Coronary artery (tissue), 2 donors: Measurements from ENCODE around the gene ITGAX.

ENCODE experiments used
- DNase-seq: peaks from one replicate; pipeline ENCODE4 v3.0.0-alpha.2; 2017; ENCODE audit warnings: low spot score
- H3K27ac ChIP-seq, 2 donors: fragments of 200-600 bp; sonication (generic); one replicate each; pipeline ENCODE4 v1.5.1; 2016 to 2019
- H3K4me3 ChIP-seq: fragments of 200-600 bp; sonication (generic); 2 replicates; pipeline ENCODE4 v1.5.1; 2016; ENCODE audit warnings: mild to moderate bottlenecking, moderate library complexity
- TF ChIP-seq, protein P1 (sequence below): fragments of 200-600 bp; sonication (generic); IDR thresholded peaks from one replicate; pipeline ENCODE4 v1.5.1; 2019; ENCODE audit warnings: antibody characterized with exemption

ITGAX gene

DNA sequence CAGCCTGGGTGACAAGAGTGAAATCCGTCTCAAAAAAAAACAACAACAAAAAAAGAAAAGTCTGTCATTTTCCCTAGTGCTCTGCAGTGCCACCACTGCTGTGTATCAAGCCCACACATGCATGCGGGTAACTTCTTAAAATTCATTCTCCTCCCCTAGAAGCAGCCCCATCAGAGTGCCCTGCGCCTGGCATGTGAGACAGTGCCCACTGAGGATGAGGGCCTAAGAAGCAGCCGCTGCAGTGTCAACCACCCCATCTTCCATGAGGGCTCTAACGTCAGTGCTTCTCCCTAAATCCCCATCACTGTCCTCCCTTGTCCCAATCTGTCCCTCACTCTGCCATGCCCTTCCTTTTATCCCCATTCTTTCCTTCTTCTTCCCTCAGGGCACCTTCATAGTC is 62.9 kb downstream of the ITGAX start:
- TF ChIP-seq, protein P1, sequence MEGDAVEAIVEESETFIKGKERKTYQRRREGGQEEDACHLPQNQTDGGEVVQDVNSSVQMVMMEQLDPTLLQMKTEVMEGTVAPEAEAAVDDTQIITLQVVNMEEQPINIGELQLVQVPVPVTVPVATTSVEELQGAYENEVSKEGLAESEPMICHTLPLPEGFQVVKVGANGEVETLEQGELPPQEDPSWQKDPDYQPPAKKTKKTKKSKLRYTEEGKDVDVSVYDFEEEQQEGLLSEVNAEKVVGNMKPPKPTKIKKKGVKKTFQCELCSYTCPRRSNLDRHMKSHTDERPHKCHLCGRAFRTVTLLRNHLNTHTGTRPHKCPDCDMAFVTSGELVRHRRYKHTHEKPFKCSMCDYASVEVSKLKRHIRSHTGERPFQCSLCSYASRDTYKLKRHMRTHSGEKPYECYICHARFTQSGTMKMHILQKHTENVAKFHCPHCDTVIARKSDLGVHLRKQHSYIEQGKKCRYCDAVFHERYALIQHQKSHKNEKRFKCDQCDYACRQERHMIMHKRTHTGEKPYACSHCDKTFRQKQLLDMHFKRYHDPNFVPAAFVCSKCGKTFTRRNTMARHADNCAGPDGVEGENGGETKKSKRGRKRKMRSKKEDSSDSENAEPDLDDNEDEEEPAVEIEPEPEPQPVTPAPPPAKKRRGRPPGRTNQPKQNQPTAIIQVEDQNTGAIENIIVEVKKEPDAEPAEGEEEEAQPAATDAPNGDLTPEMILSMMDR, result no peak
- Histone ChIP-seq H3K27ac (no peak overlapping the region), H3K4me3 (no peak overlapping the region)
- DNase-seq, result no peak

DNA sequence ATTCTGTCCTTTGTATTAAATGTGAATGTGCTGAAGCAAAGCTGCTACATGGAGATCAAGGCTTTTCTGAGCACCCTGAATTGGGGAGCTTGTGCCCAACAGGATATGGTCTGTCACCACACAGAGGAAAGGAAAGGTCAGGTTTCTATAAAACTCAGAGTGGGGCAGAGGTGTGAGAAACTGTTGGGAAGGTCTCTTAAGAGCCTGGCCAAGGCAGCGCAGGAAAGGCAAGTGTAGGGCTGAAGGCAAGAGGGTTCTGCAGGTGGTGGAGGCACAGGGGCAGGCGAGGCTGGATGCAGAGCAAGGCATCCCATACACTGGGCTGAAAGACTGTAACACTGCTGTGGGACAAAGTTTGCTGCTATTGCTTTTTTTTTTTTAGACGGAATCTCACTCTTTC is 65.1 kb downstream of the ITGAX start:
- Histone ChIP-seq H3K27ac (no peak overlapping the region), H3K4me3 (no peak overlapping the region)
- DNase-seq, result no peak
- TF ChIP-seq, protein P1, result no peak

- no peak overlapping the region for H3K4me3 ChIP-seq
- no peak for DNase-seq
- no peak overlapping the region for H3K27ac ChIP-seq
- TF ChIP-seq, protein P1, result no peak
Measured at GRCh38 chr16:31421587-31421986, 66.6 kb downstream of the ITGAX start.

DNA sequence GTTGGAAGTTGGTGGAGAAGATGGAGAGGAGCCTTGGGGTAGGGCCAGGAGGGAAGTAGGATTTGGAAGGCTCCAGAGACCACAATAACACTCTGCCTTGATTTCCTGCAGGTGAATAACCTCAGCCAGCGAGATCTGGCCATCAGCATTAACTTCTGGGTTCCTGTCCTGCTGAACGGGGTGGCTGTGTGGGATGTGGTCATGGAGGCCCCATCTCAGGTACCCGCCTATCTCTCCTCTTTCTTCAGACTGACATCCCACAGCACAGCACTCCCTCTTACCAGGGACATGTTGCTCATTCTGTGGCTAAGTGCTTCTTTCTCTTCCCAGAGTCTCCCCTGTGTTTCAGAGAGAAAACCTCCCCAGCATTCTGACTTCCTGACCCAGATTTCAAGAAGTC is 68.3 kb downstream of the ITGAX start:
- Histone ChIP-seq H3K4me3 (no peak overlapping the region), H3K27ac (no peak overlapping the region)
- TF ChIP-seq, protein P1, result no peak
- no peak for DNase-seq

DNA sequence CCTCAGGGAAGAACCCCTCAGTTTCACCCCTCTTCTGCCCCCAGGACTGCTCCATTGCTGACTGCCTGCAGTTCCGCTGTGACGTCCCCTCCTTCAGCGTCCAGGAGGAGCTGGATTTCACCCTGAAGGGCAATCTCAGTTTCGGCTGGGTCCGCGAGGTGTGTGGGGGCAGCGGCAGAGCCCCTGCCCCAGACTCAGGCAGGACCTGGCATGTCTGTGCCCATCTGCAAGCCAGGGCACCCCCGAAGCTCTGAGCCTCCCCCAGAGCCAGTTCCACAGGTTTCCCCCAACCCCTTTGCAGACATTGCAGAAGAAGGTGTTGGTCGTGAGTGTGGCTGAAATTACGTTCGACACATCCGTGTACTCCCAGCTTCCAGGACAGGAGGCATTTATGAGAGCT is 68.8 kb downstream of the ITGAX start:
- DNase-seq, result no peak
- TF ChIP-seq, protein P1, result no peak
- Histone ChIP-seq H3K4me3 (no peak overlapping the region), H3K27ac (no peak overlapping the region)

DNA sequence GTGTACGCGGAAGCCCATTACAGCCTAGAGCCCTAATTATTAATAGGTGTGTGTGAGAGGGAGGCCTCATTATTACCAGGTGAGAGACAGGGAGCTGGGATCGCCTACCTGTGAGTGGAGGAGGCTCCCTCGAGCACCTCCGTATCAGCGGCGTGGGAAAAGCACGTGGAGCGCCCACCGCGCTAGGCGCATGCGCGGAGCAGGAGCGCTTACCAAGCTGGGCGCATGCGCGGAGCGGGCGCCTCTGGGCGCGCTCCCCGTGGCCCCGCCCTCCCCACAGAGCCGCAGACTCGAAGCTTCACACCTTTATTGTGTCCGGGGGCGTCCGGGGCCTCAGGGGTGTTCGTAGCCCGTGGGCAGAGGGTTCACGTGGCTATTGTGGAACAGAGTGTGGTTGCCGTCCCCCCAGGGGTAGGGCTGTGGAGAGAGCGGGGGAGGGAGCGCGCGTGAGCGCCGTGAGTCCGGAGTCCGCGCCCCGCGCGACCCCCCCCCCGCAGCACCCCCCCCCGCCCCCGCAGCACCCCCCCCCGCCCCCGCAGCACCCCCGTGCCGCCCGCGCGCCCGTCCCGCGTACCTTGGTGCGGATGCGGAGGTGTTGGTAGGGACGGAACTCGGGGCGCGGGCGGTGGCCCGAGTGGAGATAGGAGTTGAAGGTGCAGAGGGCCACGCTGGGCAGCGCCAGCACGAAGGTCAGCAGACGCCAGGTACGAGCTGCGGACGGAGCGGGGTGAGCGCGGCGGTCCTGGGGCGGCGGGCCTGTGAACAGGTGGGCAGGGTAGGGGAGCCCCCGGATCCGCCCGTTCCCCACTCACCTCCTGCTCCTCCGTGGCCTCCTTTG is 72.7 kb downstream of the ITGAX start:
- Histone ChIP-seq H3K27ac (peak overlapping the region in 1 of 2 donors; percentile 36), H3K4me3 (peak overlapping the region; percentile 64)
- no peak for DNase-seq
- TF ChIP-seq, protein P1, result no peak

DNA sequence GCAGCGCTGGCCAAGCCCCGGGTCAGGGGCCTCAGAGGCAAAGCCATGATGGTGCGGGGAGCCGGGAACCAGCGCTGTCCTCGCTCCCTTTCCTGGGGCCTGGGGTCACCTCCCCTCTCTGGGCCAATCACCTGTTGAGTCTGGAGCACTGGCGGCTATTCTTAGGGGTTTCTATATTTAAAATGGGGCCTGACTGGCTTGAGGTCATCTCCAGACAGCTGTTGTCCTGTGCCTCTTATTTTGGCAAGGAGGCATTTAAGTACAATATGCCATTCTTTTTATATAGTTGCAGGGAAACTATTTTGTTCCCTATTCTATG is 73.3 kb downstream of the ITGAX start, which contains the start of gene COX6A2:
Gene COX6A2 (minus strand): TSS at position 82 of the 319 bp plus-strand sequence. CDS start 35 bp downstream, at position 47.
- Histone ChIP-seq H3K27ac (peak within 1 kb of the TSS in 1 of 2 donors; percentile 36), H3K4me3 (peak within 1 kb of the TSS; percentile 64)
- TF ChIP-seq, protein P1, result no peak
- DNase-seq, result no peak
